GM11168 (cell line): ENCODE measurements around the gene GAPVD1.

Source experiments
- in situ Hi-C: fragments of 300-500 bp; cut with MboI; formaldehyde crosslinking; loops from one replicate; pipeline ENCODE4 v1.12.0; 2022; ENCODE audit warnings: low sequenced_read_pairs; ENCODE audit not compliant: unreplicated experiment

The GAPVD1 gene

GRCh38 chr9:125361837-125362531 lies 100.4 kb downstream of the GAPVD1 start:
- in situ Hi-C loops = no loop called here

GRCh38 chr9:125366676-125367075 lies 105.0 kb downstream of the GAPVD1 start:
- in situ Hi-C loops = no loop called here

GRCh38 chr9:125370786-125371185 lies 109.2 kb downstream of the GAPVD1 start:
- in situ Hi-C loops = no loop called here

GRCh38 chr9:125372441-125373226 lies 111.0 kb downstream of the GAPVD1 start:
- in situ Hi-C loops = no loop called here

GRCh38 chr9:125374443-125375309 lies 113.0 kb downstream of the GAPVD1 start:
- in situ Hi-C loops = no loop called here

- in situ Hi-C loops = no loop called here
Measured at GRCh38 chr9:125375820-125376219, 114.2 kb downstream of the GAPVD1 start.

GRCh38 chr9:125376261-125377226 lies 114.9 kb downstream of the GAPVD1 start:
- in situ Hi-C loops = no loop called here

- in situ Hi-C loops = no loop called here
Measured at GRCh38 chr9:125377584-125378250, 116.1 kb downstream of the GAPVD1 start.

- in situ Hi-C loops = no loop called here
Measured at GRCh38 chr9:125378778-125379177, 117.2 kb downstream of the GAPVD1 start.

GRCh38 chr9:125379208-125379607 lies 117.6 kb downstream of the GAPVD1 start:
- in situ Hi-C loops = no loop called here

- in situ Hi-C loops = no loop called here
Measured at GRCh38 chr9:125380406-125380805, 118.8 kb downstream of the GAPVD1 start.

GRCh38 chr9:125387861-125388524 lies 126.4 kb downstream of the GAPVD1 start:
- in situ Hi-C loops = no loop called here

- in situ Hi-C loops = no loop called here
Measured at GRCh38 chr9:125388978-125389377, 127.4 kb downstream of the GAPVD1 start.

- in situ Hi-C loops = no loop called here
Measured at GRCh38 chr9:125391704-125392103, 130.1 kb downstream of the GAPVD1 start.

- in situ Hi-C loops = no loop called here
Measured at GRCh38 chr9:125393426-125393825, 131.8 kb downstream of the GAPVD1 start.

GRCh38 chr9:125396799-125397198 lies 135.2 kb downstream of the GAPVD1 start:
- in situ Hi-C loops = no loop called here

GRCh38 chr9:125397736-125398135 lies 136.1 kb downstream of the GAPVD1 start:
- in situ Hi-C loops = no loop called here

- in situ Hi-C loops = no loop called here
Measured at GRCh38 chr9:125398243-125398642, 136.6 kb downstream of the GAPVD1 start.

GRCh38 chr9:125399165-125399564 lies 137.5 kb downstream of the GAPVD1 start:
- in situ Hi-C loops = no loop called here
